Measurements from ENCODE around the gene DDX47. TPM values are rescaled to one million over a fixed set of nuclear protein-coding genes. Genes with fewer than 3 reads are reported as not detected.

DDX47 gene
- total and polyA plus RNA-seq, 2 donors (not counting 1 experiment from before 2014, with no cell fraction given) = 50.1 to 93.7 TPM

GRCh38 chr12:12812174-12812573 lies 972 bp upstream of the DDX47 start:
- Mint-ChIP-seq H3K9me3 (ENCODE audit: insufficient read depth) (no peaks in the 10 kb centered on the region), H3K4me3 (no peak overlapping the region), H3K27ac (peak overlapping the region; percentile 22), H3K4me1 (peaks cover 66% of the 10 kb centered on the region), H3K27me3 (no peaks in the 10 kb centered on the region)
- ATAC-seq (ENCODE audit: low read depth) (no peak), DNase-seq (no peak)
- Histone ChIP-seq H3K27me3 (replicated peaks in 1 of 4; ENCODE audit: control extremely low read depth in 1 of 4, control insufficient read depth in 3 of 4, insufficient read depth in 4 of 4, low read length in 3 of 4) (no peaks in the 10 kb centered on the region), H3K4me2 (replicated peaks; ENCODE audit: low read depth, low read length, poor library complexity, severe bottlenecking) (no peak overlapping the region), H3K36me3 (replicated peaks in 1 of 2; ENCODE audit: control extremely low read depth in 1 of 2, control insufficient read depth in 1 of 2, extremely low read depth in 1 of 2, insufficient read depth in 2 of 2, low read length in 1 of 2) (peaks cover 0 to 22% of the 10 kb centered on the region in 2 experiments), H3K4me3 (ENCODE audit: control extremely low read depth in 1 of 5, extremely low read depth in 1 of 5, insufficient read depth in 1 of 5, low read depth in 2 of 5, low read length in 4 of 5) (no peak overlapping the region), H3K4me1 (ENCODE audit: control insufficient read depth in 2 of 2, insufficient read depth in 2 of 2, low read length in 2 of 2) (peaks cover 33 to 53% of the 10 kb centered on the region in 2 donors), H3K9me3 (ENCODE audit: control extremely low read depth in 1 of 3, control insufficient read depth in 2 of 3, insufficient read depth in 1 of 3, low read length in 2 of 3) (no peaks in the 10 kb centered on the region), H2AFZ (ENCODE audit: insufficient read depth, low read depth, low read length, poor library complexity, severe bottlenecking) (no peak overlapping the region), H3K27ac (ENCODE audit: low read length in 2 of 2) (no peak overlapping the region), H4K20me1 (ENCODE audit: control insufficient read depth, insufficient read depth, low read length, poor library complexity, severe bottlenecking) (no peaks in the 10 kb centered on the region), H3K9ac (ENCODE audit: low read length) (no peak overlapping the region), H3K79me2 (ENCODE audit: control insufficient read depth, insufficient read depth, low read length) (peaks cover 41% of the 10 kb centered on the region)
- TF ChIP-seq EZH2 (IDR thresholded peaks at IDR 0.05; ENCODE audit: borderline replicate concordance, insufficient read depth, low read depth, low read length, poor library complexity, severe bottlenecking) = no peak
- 96% methylated on average over 5 of the region's 5 CpGs for WGBS (ENCODE audit: insufficient coverage)
- CTCF ChIA-PET = interaction anchor here (1.1 to 10.5 kb wide), 7 partner anchors 9 to 400 kb away, joined by 3 to 189 read pairs (median 9); no protein-coding TSS in a partner anchor
- POLR2A ChIA-PET = interaction anchor here (0.6 kb wide), 1 partner anchor 11 kb away, joined by 3 read pairs; no protein-coding TSS in a partner anchor
- intact Hi-C loops (cut with micrococcal nuclease) = no loop called here

- Mint-ChIP-seq H3K27me3 (no peaks in the 10 kb centered on the region), H3K9me3 (ENCODE audit: insufficient read depth) (no peaks in the 10 kb centered on the region), H3K27ac (peak overlapping the region; percentile 91), H3K4me1 (peaks cover 68% of the 10 kb centered on the region), H3K4me3 (peak overlapping the region; percentile 91)
- ATAC-seq (ENCODE audit: low read depth) (no peak), DNase-seq (no peak)
- intact Hi-C loops (cut with micrococcal nuclease) = loop anchor here (1.0 kb wide), 4 partner anchors 24 to 455 kb away; partner anchors contain the start of genes BORCS5 and HEBP1
- ChIA-PET CTCF (interaction anchor here (1.1 to 10.5 kb wide), 11 partner anchors 9 to 436 kb away, joined by 3 to 189 read pairs (median 5); partner anchors contain the start of gene APOLD1), POLR2A (interaction anchor here (0.6 to 1.3 kb wide), 3 partner anchors 11 to 26 kb away, joined by 3 to 5 read pairs (median 5); no protein-coding TSS in a partner anchor)
- Histone ChIP-seq H4K20me1 (ENCODE audit: control insufficient read depth, insufficient read depth, low read length, poor library complexity, severe bottlenecking) (peaks cover 1% of the 10 kb centered on the region), H3K27ac (ENCODE audit: low read length in 2 of 2) (peak overlapping the region in 1 of 2 donors; percentile 86), H3K4me2 (replicated peaks; ENCODE audit: low read depth, low read length, poor library complexity, severe bottlenecking) (peak overlapping the region; percentile 86), H3K79me2 (ENCODE audit: control insufficient read depth, insufficient read depth, low read length) (peaks cover 46% of the 10 kb centered on the region), H2AFZ (ENCODE audit: insufficient read depth, low read depth, low read length, poor library complexity, severe bottlenecking) (peak overlapping the region; percentile 86), H3K4me3 (ENCODE audit: control extremely low read depth in 1 of 5, extremely low read depth in 1 of 5, insufficient read depth in 1 of 5, low read depth in 2 of 5, low read length in 4 of 5) (peak overlapping the region in 1 of 5 experiments; percentile 98), H3K4me1 (ENCODE audit: control insufficient read depth in 2 of 2, insufficient read depth in 2 of 2, low read length in 2 of 2) (peaks cover 29 to 48% of the 10 kb centered on the region in 2 donors), H3K9ac (ENCODE audit: low read length) (no peak overlapping the region), H3K27me3 (replicated peaks in 1 of 4; ENCODE audit: control extremely low read depth in 1 of 4, control insufficient read depth in 3 of 4, insufficient read depth in 4 of 4, low read length in 3 of 4) (no peaks in the 10 kb centered on the region), H3K36me3 (replicated peaks in 1 of 2; ENCODE audit: control extremely low read depth in 1 of 2, control insufficient read depth in 1 of 2, extremely low read depth in 1 of 2, insufficient read depth in 2 of 2, low read length in 1 of 2) (peaks cover 0 to 26% of the 10 kb centered on the region in 2 experiments), H3K9me3 (ENCODE audit: control extremely low read depth in 1 of 3, control insufficient read depth in 2 of 3, insufficient read depth in 1 of 3, low read length in 2 of 3) (no peaks in the 10 kb centered on the region)
- TF ChIP-seq EZH2 (IDR thresholded peaks at IDR 0.05; ENCODE audit: borderline replicate concordance, insufficient read depth, low read depth, low read length, poor library complexity, severe bottlenecking) (no peak), CTCF (IDR thresholded peaks at IDR 0.05) (no peak)
- 72% methylated on average over 9 of the region's 14 CpGs for WGBS (ENCODE audit: insufficient coverage)
Measured at GRCh38 chr12:12812618-12813119, 477 bp upstream of the DDX47 start.

All from B cell (primary cell).